IPS DF 19.7 (cell line): ENCODE measurements around the gene CELF1.
"Not testable (repeated sequence)": the region's sequence is repeated elsewhere in the genome, so short reads cannot be mapped to it uniquely, and the experiment has no call there.

ENCODE experiments used
- DNase-seq: peaks from one replicate; pipeline ENCODE4 v3.0.0-alpha.2; 2013; ENCODE audit warnings: low read depth, low spot score

The CELF1 gene

GRCh38 chr11:47573321-47573720 is 20.4 kb upstream of the CELF1 start:
- no peak for DNase-seq

GRCh38 chr11:47572715-47573255 is 19.9 kb upstream of the CELF1 start:
- no peak for DNase-seq

GRCh38 chr11:47571895-47572294 is 19.0 kb upstream of the CELF1 start:
- no peak for DNase-seq

GRCh38 chr11:47571357-47571729 is 18.4 kb upstream of the CELF1 start:
- no peak for DNase-seq

- DNase-seq, result no peak
Observed at GRCh38 chr11:47570651-47571356, 17.9 kb upstream of the CELF1 start.

GRCh38 chr11:47569646-47570045 is 16.7 kb upstream of the CELF1 start:
- no peak for DNase-seq

GRCh38 chr11:47566149-47566698 is 13.3 kb upstream of the CELF1 start:
- DNase-seq, result no peak

- no peak for DNase-seq
Observed at GRCh38 chr11:47565340-47566148, 12.6 kb upstream of the CELF1 start, which contains the start of gene PTPMT1. Gene PTPMT1 (plus strand): TSS chr11:47565599. CDS start chr11:47565623, 24 bp downstream.

GRCh38 chr11:47564933-47565339 is 12.0 kb upstream of the CELF1 start:
- no peak for DNase-seq

GRCh38 chr11:47564366-47564765 is 11.4 kb upstream of the CELF1 start:
- DNase-seq, result not testable (repeated sequence)

GRCh38 chr11:47562393-47562792 is 9.5 kb upstream of the CELF1 start:
- not testable (repeated sequence) for DNase-seq

- DNase-seq, result no peak
Observed at GRCh38 chr11:47560426-47560825, 7.5 kb upstream of the CELF1 start.

GRCh38 chr11:47558695-47559094 is 5.8 kb upstream of the CELF1 start:
- no peak for DNase-seq

GRCh38 chr11:47557004-47557403 is 4.1 kb upstream of the CELF1 start:
- not testable (repeated sequence) for DNase-seq

- no peak for DNase-seq
Observed at GRCh38 chr11:47553406-47553743, 443 bp upstream of the CELF1 start.

GRCh38 chr11:47552056-47552565 is 821 bp downstream of the CELF1 start:
- no peak for DNase-seq

- DNase-seq, result no peak
Observed at GRCh38 chr11:47551086-47551485, 1.8 kb downstream of the CELF1 start.

- no peak for DNase-seq
Observed at GRCh38 chr11:47550288-47551047, 2.5 kb downstream of the CELF1 start.

- DNase-seq, result not testable (repeated sequence)
Observed at GRCh38 chr11:47546274-47546673, 6.7 kb downstream of the CELF1 start.

- DNase-seq, result no peak
Observed at GRCh38 chr11:47545298-47545697, 7.6 kb downstream of the CELF1 start.

GRCh38 chr11:47541070-47541469 is 11.9 kb downstream of the CELF1 start:
- DNase-seq, result no peak

GRCh38 chr11:47539681-47540039 is 13.3 kb downstream of the CELF1 start:
- DNase-seq, result no peak
